ENCODE results near the gene MSRB1. TPM values are rescaled to one million over a fixed set of nuclear protein-coding genes. Genes with fewer than 3 reads are reported as not detected.
A peak's percentile ranks its signal among the peaks of the same experiment; 100 is the strongest.
"Not testable (repeated sequence)": the region's sequence is repeated elsewhere in the genome, so short reads cannot be mapped to it uniquely, and the experiment has no call there.

MSRB1 gene
- total RNA-seq, 1 donor from 2014 or later, result 35.0 TPM

DNA sequence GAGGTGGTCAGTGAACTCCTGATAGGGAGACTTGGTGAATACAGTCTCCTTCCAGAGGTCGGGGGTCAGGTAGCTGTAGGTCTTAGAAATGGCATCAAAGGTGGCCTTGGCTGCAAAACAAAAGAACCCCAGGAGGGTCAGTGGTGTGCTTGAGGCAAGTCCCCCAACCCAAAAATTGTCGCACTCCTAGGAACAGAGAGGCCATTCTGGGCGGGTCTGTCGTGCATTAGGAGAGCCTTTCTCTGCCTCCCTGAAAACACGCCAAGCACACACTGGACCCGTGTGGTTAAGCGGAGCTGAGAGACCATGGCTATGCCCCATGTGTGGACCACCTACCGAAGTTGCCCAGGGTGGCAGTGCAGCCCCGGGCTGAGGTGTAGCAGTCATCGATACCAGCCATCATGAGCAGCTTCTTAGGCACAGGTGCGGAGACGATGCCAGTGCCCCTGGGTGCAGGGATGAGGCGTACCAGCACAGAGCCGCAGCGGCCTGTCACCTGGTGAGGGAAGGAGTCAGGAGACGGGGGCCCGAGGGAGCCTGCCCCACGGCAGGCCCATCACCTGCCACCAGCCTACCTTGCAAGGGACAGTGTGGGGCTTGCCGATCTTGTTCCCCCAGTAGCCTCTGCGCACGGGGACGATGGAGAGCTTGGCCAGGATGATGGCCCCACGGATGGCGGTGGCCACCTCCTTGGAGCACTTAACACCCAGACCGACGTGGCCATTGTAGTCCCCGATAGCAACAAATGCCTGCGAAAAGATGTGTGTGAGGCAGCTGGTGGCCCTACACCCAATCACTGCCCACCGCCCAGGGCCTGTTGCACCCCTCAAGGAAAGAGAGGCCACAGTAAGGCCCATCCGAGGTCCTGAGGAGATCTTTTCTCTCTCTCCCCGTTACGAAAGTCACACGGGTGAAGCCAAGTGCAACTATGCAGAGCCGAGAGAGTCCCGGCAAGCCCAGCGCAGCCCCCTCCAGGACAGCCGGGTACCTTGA, 19.5 kb upstream of the MSRB1 start:
- intact Hi-C loops (cut with micrococcal nuclease); DNase-seq (ENCODE audit: low spot score); H3K27me3 Mint-ChIP-seq (ENCODE audit: low read depth); H3K9me3 Mint-ChIP-seq: not testable (repeated sequence)
- Mint-ChIP-seq H3K4me3 (ENCODE audit: low read depth) (peak overlapping the region; percentile 98), H3K4me1 (ENCODE audit: low read depth) (peaks cover 32% of the 10 kb centered on the region), H3K36me3 (ENCODE audit: low read depth) (peaks cover 56% of the 10 kb centered on the region), H3K27ac (peak overlapping the region; percentile 71)

- H3K27me3 Mint-ChIP-seq (ENCODE audit: low read depth), result no peaks in the 10 kb centered on the region
- peak overlapping the region; percentile 71 for H3K27ac Mint-ChIP-seq
- no peak for DNase-seq (ENCODE audit: low spot score)
- H3K4me1 Mint-ChIP-seq (ENCODE audit: low read depth), result peaks cover 32% of the 10 kb centered on the region
- peaks cover 56% of the 10 kb centered on the region for H3K36me3 Mint-ChIP-seq (ENCODE audit: low read depth)
- intact Hi-C loops (cut with micrococcal nuclease), result no loop called here
- H3K9me3 Mint-ChIP-seq, result no peaks in the 10 kb centered on the region
- peak overlapping the region; percentile 98 for H3K4me3 Mint-ChIP-seq (ENCODE audit: low read depth)
Observed at GRCh38 chr16:1961651-1962067, 18.7 kb upstream of the MSRB1 start.

- Mint-ChIP-seq H3K4me1 (ENCODE audit: low read depth) (peaks cover 32% of the 10 kb centered on the region), H3K4me3 (ENCODE audit: low read depth) (peak overlapping the region; percentile 95), H3K27me3 (ENCODE audit: low read depth) (no peaks in the 10 kb centered on the region), H3K27ac (peak overlapping the region; percentile 89), H3K9me3 (no peaks in the 10 kb centered on the region), H3K36me3 (ENCODE audit: low read depth) (peaks cover 56% of the 10 kb centered on the region)
- no peak for DNase-seq (ENCODE audit: low spot score)
- intact Hi-C loops (cut with micrococcal nuclease), result no loop called here
Observed at GRCh38 chr16:1960665-1961630, 17.9 kb upstream of the MSRB1 start.

- peak within 1 kb of the TSS; percentile 89 for H3K27ac Mint-ChIP-seq
- peak within 1 kb of the TSS; percentile 95 for H3K4me3 Mint-ChIP-seq (ENCODE audit: low read depth)
- H3K9me3 Mint-ChIP-seq, result no peaks in the 10 kb centered on the region
- H3K27me3 Mint-ChIP-seq (ENCODE audit: low read depth), result no peaks in the 10 kb centered on the region
- intact Hi-C loops (cut with micrococcal nuclease), result loop anchor here (1.0 kb wide), 2 partner anchors 16 to 177 kb away; partner anchors contain the start of genes MSRB1, NUBP2 and SPSB3
- peak; percentile 91 for DNase-seq (ENCODE audit: low spot score)
- H3K4me1 Mint-ChIP-seq (ENCODE audit: low read depth), result peaks cover 26% of the 10 kb centered on the region
- H3K36me3 Mint-ChIP-seq (ENCODE audit: low read depth), result peaks cover 47% of the 10 kb centered on the region
Observed at GRCh38 chr16:1959269-1960039, 16.5 kb upstream of the MSRB1 start, which contains the start of gene NDUFB10. NDUFB10 (plus strand) TSS chr16:1959538; CDS start chr16:1959625, 87 bp downstream.

DNA sequence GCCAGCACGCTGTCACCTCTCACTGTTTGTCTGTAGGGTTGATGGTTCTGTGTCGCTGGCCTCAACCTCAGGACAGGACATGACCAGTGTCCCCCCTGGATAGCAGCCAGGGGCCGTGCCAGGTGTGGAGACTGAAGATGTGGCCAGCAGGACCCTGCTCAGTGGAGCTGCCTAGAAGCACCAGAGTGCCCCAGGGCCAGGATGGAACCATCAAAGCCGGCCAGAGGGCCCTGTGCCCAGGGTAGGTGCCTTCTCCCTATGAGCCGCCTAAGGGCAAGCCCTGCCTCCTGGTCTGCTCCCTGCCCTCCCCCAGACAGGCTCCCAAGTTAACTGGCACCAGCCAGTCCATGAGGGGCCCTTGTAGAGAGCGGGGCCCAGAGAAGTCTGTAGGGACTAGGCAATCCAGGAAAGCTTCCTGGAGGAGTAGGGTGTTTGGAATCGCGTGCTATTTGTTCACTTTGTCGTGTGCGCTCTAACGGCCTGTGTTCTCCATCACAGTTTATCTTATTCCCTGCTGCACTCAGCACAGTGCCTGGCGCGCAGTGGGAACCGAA, 15.8 kb upstream of the MSRB1 start:
- intact Hi-C loops (cut with micrococcal nuclease), result loop anchor here (1.0 kb wide), 2 partner anchors 15 to 176 kb away; partner anchors contain the start of genes MSRB1, NUBP2 and SPSB3
- peaks cover 40% of the 10 kb centered on the region for H3K36me3 Mint-ChIP-seq (ENCODE audit: low read depth)
- peaks cover 26% of the 10 kb centered on the region for H3K4me1 Mint-ChIP-seq (ENCODE audit: low read depth)
- H3K27ac Mint-ChIP-seq, result no peak overlapping the region
- peak overlapping the region; percentile 95 for H3K4me3 Mint-ChIP-seq (ENCODE audit: low read depth)
- H3K9me3 Mint-ChIP-seq, result no peaks in the 10 kb centered on the region
- no peaks in the 10 kb centered on the region for H3K27me3 Mint-ChIP-seq (ENCODE audit: low read depth)
- no peak for DNase-seq (ENCODE audit: low spot score)

DNA sequence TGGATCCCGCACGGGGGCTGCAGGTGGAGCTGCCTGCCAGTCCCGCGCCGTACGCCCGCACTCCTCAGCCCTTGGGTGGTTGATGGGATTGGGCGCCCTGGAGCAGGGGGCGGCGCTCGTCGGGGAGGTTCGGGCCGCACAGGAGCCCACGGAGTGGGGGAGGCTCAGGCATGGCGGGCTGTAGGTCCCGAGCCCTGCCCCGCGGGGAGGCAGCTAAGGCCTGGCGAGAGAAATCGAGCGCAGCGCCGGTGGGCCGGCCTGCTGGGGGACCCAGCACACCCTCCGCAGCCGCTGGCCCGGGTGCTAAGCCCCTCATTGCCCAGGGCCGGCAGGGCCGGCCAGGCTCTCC, 15.1 kb upstream of the MSRB1 start:
- H3K27ac Mint-ChIP-seq; intact Hi-C loops (cut with micrococcal nuclease); H3K4me3 Mint-ChIP-seq (ENCODE audit: low read depth); H3K9me3 Mint-ChIP-seq; H3K27me3 Mint-ChIP-seq (ENCODE audit: low read depth); DNase-seq (ENCODE audit: low spot score): not testable (repeated sequence)
- Mint-ChIP-seq H3K4me1 (ENCODE audit: low read depth) (peaks cover 23% of the 10 kb centered on the region), H3K36me3 (ENCODE audit: low read depth) (peaks cover 34% of the 10 kb centered on the region)

GRCh38 chr16:1957434-1958142, 14.6 kb upstream of the MSRB1 start:
- H3K4me3 Mint-ChIP-seq (ENCODE audit: low read depth); DNase-seq (ENCODE audit: low spot score); intact Hi-C loops (cut with micrococcal nuclease); H3K27me3 Mint-ChIP-seq (ENCODE audit: low read depth); H3K27ac Mint-ChIP-seq; H3K9me3 Mint-ChIP-seq: not testable (repeated sequence)
- H3K36me3 Mint-ChIP-seq (ENCODE audit: low read depth), result peaks cover 28% of the 10 kb centered on the region
- H3K4me1 Mint-ChIP-seq (ENCODE audit: low read depth), result peaks cover 23% of the 10 kb centered on the region

DNA sequence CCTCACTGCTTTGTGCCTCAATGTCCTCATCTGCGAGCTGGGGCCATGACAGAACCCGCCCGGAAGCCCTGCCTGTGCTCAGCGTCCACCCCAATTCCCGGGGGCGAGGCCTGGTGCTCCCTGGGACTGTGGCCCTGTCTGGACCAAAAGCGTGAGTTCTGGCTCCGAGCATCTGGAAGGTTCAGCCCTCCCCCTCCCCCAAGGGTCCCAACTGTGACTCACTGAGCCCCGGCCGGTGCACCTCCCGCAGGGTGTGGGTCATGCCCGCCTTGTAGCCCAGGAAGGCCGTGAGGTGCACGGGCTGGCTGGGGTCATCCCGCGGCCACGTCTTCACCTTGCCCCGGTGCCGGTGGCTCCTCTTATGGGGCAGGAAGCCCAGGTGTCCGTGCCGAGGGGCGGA, 10.7 kb upstream of the MSRB1 start:
- Mint-ChIP-seq H3K36me3 (ENCODE audit: low read depth) (no peaks in the 10 kb centered on the region), H3K27me3 (ENCODE audit: low read depth) (no peaks in the 10 kb centered on the region), H3K27ac (no peak overlapping the region), H3K4me1 (ENCODE audit: low read depth) (peaks cover 5% of the 10 kb centered on the region), H3K4me3 (ENCODE audit: low read depth) (no peak overlapping the region), H3K9me3 (no peaks in the 10 kb centered on the region)
- no peak for DNase-seq (ENCODE audit: low spot score)
- intact Hi-C loops (cut with micrococcal nuclease), result no loop called here

- no peaks in the 10 kb centered on the region for H3K9me3 Mint-ChIP-seq
- intact Hi-C loops (cut with micrococcal nuclease), result no loop called here
- no peaks in the 10 kb centered on the region for H3K36me3 Mint-ChIP-seq (ENCODE audit: low read depth)
- no peak for DNase-seq (ENCODE audit: low spot score)
- no peak overlapping the region for H3K27ac Mint-ChIP-seq
- peaks cover 5% of the 10 kb centered on the region for H3K4me1 Mint-ChIP-seq (ENCODE audit: low read depth)
- no peaks in the 10 kb centered on the region for H3K27me3 Mint-ChIP-seq (ENCODE audit: low read depth)
- H3K4me3 Mint-ChIP-seq (ENCODE audit: low read depth), result no peak overlapping the region
Observed at GRCh38 chr16:1950559-1950958, 7.6 kb upstream of the MSRB1 start.

DNA sequence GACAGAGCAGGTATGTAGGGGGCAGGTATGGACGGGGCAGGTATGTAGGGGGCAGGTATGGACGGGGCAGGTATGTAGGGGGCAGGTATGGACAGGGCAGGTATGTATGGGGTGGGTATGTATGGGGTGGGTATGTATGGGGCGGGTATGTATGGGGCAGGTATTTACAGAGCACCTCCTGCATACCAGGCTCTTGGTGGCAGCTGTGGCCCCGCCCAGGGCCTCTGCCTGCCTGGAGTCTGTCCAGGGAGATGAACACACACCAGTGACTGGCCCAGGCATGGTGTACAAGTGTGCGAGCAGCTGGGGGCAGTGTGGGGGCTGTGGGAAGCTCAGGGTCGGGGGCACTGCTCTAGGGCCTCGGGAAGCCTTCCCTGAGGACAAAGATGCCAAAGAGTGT, 7.0 kb upstream of the MSRB1 start:
- no peaks in the 10 kb centered on the region for H3K9me3 Mint-ChIP-seq
- no peak overlapping the region for H3K27ac Mint-ChIP-seq
- intact Hi-C loops (cut with micrococcal nuclease), result no loop called here
- DNase-seq (ENCODE audit: low spot score), result no peak
- H3K4me1 Mint-ChIP-seq (ENCODE audit: low read depth), result peaks cover 5% of the 10 kb centered on the region
- no peaks in the 10 kb centered on the region for H3K27me3 Mint-ChIP-seq (ENCODE audit: low read depth)
- no peaks in the 10 kb centered on the region for H3K36me3 Mint-ChIP-seq (ENCODE audit: low read depth)
- H3K4me3 Mint-ChIP-seq (ENCODE audit: low read depth), result no peak overlapping the region

- H3K4me1 Mint-ChIP-seq (ENCODE audit: low read depth), result peaks cover 7% of the 10 kb centered on the region
- no peak overlapping the region for H3K27ac Mint-ChIP-seq
- no peaks in the 10 kb centered on the region for H3K9me3 Mint-ChIP-seq
- no peaks in the 10 kb centered on the region for H3K36me3 Mint-ChIP-seq (ENCODE audit: low read depth)
- DNase-seq (ENCODE audit: low spot score), result no peak
- intact Hi-C loops (cut with micrococcal nuclease), result no loop called here
- no peaks in the 10 kb centered on the region for H3K27me3 Mint-ChIP-seq (ENCODE audit: low read depth)
- no peak overlapping the region for H3K4me3 Mint-ChIP-seq (ENCODE audit: low read depth)
Observed at GRCh38 chr16:1949507-1949906, 6.5 kb upstream of the MSRB1 start.
